KBM-7 (cell line): ENCODE results near the gene PDAP1.
"Not testable (repeated sequence)": the region's sequence is repeated elsewhere in the genome, so short reads cannot be mapped to it uniquely, and the experiment has no call there.

Experiments used
- DNase-seq: peaks from one replicate; pipeline ENCODE4 v3.0.0-alpha.2; 2015
- in situ Hi-C: fragments of 300-500 bp; cut with MboI; formaldehyde crosslinking; loops from 2 replicates; pipeline ENCODE4 v1.14.3; 2020; ENCODE audit warnings: low sequenced_read_pairs, low pct_unique_long_range_greater_than_20kb, mixed read lengths

Gene PDAP1

GRCh38 chr7:99381664-99382075, 26.7 kb downstream of the PDAP1 start:
- no peak for DNase-seq
- in situ Hi-C loops, result no loop called here

DNA sequence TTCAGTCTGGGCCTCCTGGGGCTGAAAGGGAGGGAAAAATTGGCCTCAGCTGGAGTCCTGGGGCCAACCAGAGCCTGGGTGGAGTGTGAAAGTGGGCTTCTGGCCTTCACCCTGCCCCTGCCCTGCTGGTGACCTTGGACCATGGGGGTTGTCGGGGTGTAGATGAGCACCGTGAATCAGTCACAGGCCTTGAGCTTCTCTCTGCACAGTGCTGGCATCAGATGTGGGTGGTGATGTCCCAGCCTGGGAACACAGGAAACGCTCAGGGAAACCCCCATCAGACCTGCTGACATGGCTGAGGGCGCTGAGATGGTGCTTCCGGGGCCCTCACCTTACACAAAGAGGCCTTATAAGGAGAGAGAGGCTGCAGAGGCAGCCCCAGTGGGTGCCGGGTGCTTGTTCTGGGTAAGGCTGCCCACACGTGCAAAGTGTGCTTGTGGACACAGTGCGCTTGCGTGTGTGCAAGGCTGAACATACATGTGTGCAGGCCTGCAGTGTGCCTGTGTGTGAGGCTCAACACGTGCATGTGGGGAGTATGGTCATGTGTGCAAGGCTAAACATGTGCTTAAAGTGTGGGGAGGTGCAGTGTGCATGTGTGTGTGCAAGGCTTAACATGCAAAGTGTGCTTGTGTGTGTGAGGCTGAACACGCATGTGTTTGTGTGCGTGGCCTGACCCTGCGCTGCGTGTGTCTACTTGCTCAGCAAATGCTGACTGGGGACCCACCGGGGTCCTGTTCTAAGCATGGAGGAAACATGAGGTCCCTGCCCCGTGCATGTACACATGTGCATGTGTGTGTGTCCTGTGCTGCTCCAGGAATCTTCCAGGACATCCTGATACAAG, 27.4 kb downstream of the PDAP1 start:
- no peak for DNase-seq
- in situ Hi-C loops, result no loop called here

DNA sequence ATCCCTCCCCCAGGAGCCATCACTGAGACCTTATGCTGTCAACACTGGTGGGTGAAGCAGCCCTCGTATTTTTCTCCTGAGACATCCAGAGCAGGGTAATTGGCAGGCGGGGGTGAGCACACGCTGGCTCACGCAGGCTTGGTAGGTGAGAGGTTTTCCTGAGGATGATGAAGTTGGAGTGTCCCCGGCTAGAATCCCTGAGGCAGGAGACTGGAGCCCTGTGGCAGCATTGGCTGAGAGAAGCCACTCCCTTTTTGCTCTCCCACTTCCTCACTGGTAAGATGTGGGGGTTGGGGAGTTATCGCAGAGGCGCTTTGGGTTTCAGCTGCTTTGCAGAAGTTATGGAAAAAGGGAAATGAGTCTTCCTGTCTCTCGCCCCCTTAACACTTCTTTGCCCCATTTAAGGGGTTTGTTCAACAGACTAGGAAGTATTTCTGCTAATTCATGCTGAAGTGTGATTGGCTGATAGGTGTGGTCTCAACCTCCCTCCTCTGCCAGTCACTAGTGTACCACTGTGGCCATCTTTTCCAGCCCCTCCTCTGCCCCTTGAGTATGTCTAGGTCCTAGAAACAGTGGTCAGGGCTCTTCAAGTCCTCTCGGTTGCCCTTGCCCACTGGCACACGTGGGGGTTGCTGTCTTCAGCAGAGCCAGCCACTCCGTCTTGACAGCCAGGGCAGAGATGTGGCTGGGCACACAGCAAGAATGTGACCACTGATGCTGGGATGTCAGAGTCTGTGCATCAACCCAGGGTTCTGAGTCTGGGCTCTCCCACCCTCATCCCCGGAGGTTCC, 28.2 kb downstream of the PDAP1 start:
- DNase-seq, result peak; percentile 98
- in situ Hi-C loops, result no loop called here

GRCh38 chr7:99379693-99380031, 28.7 kb downstream of the PDAP1 start:
- DNase-seq, in situ Hi-C loops: not testable (repeated sequence)

DNA sequence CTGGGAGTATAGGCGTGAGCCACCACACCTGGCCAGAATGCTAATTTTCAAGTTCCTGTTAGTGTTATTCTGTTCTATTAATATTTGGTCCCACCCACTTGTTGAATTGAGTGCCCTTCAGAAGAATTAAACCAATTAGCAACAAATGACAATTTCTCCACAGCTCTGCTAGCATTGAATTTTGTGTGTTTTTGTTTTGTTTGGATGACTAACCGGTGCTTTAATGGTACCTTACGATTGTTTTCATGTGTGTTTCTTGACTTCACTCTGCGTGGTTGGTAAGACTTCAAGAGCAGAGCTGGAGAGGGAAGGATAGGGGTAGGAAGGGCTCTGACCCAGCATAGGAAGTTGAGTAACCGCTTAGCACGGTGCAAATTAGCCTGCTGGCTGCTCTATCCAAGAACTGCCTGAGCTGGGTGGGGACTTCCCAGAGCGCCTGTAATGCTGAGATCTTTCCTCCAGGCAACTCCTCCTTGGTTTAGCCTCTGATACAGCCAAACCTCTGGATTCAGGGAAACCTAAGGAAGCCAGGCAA, 29.3 kb downstream of the PDAP1 start:
- peak; percentile 84 for DNase-seq

GRCh38 chr7:99375070-99375807, 33.2 kb downstream of the PDAP1 start:
- peak; percentile 71 for DNase-seq

More for the DNA sequence above, 29.3 kb downstream of the PDAP1 start:
- in situ Hi-C loops, result no loop called here

GRCh38 chr7:99374111-99375064, 34.0 kb downstream of the PDAP1 start, which contains the start of gene ARPC1B:
Gene ARPC1B (plus strand): TSS chr7:99374730. CDS start chr7:99385715, 10,985 bp downstream.
- in situ Hi-C loops, result no loop called here
- peak; percentile 61 for DNase-seq

More at GRCh38 chr7:99375070-99375807, 33.2 kb downstream of the PDAP1 start:
- in situ Hi-C loops, result no loop called here

DNA sequence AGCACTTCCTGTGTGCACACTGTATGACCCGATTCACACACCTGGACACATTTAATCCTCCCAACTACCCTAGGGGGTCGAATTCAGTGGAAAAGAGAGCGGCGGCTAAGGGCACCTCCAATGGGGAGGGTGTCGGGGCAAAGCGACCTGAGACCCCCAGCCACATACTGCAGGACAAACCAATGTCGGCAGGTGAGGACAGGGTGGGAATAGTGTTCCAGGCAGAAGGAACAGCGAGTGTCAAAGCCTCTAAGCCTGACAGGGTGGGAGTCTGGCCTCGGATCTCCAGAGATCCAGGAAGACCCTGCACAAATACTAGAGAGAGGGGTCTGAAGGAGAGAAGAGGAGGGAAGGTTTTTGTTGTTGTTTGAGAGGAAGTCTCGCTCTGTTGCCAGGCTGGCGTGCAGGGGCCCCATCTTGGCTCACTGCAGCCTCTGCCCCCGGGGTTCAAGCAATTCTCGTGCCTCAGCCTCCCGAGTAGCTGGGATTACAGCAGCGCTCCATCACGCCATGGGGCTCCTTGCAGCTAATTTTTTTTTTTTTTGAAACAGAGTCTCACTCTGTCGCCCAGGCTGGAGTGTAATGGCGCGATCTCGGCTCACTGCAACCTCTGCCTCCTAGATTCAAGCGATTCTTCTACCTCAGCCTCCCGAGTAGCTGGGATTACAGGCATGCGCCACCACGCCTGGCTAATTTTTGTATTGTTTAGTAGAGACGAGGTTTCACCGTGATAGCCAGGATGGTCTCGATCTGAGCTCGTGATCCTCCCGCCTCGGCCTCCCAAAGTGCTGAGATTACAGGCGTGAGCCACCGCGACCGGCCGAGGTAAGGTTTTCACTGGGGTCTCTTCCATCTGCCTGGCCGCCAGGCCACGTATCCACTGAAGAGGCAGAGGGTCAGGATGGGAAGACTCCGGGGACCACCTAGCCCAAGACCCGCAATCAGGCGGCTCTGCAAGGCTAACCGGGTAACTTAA, 35.0 kb downstream of the PDAP1 start:
- in situ Hi-C loops, result no loop called here
- no peak for DNase-seq

- no peak for DNase-seq
- in situ Hi-C loops, result no loop called here
Observed at GRCh38 chr7:99372275-99373090, 35.9 kb downstream of the PDAP1 start.

- in situ Hi-C loops, result no loop called here
- DNase-seq, result no peak
Observed at GRCh38 chr7:99371376-99371920, 36.9 kb downstream of the PDAP1 start.

GRCh38 chr7:99369767-99370391, 38.5 kb downstream of the PDAP1 start:
- in situ Hi-C loops, result no loop called here
- DNase-seq, result peak; percentile 91

DNA sequence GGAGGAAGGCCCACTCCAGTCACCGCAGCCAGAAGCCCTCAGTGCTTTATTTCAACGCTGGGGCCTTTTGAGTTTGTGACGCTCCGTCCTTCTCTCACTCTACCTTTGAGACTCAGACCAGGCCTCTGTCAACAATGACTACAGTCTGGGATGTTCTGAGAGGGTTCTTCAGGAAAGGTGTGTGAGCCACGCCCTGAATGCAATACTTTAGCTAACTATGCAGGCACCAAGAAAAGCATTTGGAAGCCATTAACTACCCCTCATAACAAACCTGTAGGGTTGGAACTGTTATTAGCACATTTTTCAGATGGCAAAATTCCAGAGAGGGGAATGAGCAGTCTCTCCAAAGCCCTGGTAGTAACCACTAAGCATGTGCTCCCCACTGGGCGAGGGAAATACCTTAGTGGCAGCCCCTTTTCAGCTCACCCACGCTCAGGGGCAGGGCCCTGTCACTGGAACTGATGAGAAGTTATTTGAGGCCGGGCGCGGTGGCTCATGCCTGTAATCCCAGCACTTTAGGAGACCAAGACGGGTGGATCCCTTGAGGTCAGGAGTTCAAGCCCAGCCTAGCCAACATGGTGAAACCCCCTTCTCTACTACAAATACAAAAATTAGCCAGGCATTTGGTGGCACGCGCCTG, 39.5 kb downstream of the PDAP1 start:
- no peak for DNase-seq

DNA sequence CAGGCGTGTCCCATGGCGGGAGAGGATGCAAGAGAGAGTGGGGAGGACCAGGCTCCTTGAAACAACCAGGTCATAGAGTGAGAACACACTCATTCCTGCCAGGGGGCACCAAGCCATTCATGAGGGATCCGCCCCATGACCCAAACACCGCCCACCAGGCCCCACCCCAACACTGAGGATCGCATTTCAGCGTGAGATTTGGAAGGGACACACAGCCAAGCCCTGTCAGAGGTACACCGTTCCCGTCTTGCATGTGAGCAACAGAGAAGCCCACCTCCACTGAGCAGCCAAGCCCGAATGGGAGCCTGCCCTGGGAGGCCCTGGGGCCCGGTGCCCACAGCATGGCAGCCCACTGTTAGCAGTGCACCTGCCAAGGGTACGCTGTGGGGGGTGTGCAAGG, 41.8 kb downstream of the PDAP1 start:
- in situ Hi-C loops, result no loop called here
- DNase-seq, result no peak

More for the DNA sequence above, 39.5 kb downstream of the PDAP1 start:
- in situ Hi-C loops, result no loop called here

DNA sequence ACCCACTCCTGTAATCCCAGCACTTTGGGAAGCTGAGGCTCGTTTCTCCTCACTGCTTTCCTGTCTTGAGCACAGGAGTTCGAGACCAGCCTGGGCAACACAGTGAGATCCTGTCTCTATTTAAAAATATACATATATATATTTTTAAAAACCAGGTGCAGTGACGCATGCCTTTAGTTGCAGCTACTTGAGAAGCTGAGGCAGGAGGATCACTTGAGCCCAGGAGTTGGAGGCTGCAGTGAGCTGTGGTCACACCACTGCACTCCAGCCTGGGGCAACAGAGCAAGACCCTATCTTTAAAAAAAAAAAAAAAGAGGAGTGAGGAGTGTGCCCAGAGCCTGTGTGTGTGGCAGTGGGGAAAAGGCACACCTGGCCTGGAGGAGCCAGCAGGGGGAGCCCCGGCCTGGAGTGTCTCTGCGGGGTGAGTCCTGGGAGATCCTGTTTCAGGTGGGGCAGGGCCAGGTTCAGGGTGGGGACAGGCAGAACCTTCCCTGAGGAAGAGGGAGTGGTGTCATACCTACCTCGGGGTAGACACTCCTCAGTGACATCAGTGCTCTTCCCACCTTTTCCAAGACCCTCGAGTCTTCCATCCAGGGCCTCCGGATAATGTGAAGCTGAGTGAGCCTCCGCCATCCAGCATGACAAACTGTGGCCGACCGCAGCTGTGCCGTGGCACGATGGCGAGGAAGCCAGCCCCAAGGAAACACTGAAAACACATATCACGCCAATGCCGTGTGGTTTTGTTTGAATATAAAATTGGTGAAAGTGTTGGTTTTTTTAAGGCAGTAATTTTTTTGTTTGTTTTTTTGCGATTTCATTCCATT, 42.9 kb downstream of the PDAP1 start:
- DNase-seq, result peak; percentile 65
- in situ Hi-C loops, result no loop called here
